ENCODE results near the gene CTDNEP1. TPM values are rescaled to one million over a fixed set of nuclear protein-coding genes. Genes with fewer than 3 reads are reported as not detected.
A peak's percentile ranks its signal among the peaks of the same experiment; 100 is the strongest.

Gene CTDNEP1
- total RNA-seq, 6 experiments from 2014 or later = 25.9 to 34.6 (median 31.9) TPM

- ATAC-seq (peak; percentile 22 to 54 (median 36)), DNase-seq (no peak)
- WGBS (ENCODE audit: insufficient coverage, low coverage, low lambda C conversion rate, missing lambda C conversion rate) = 19% methylated on average over 23 of the region's 75 CpGs
- H3K9me3 ChIP-seq = no peaks in the 10 kb centered on the region
- peak overlapping the region in 1 of 3 donors; percentile 21 for H3K4me3 ChIP-seq
- peaks cover 0 to 13% (median 2%) of the 10 kb centered on the region in 4 donors for H3K4me1 ChIP-seq
- H3K27ac ChIP-seq = no peak overlapping the region
- intact Hi-C loops (cut with DNase I) = no loop called here
- TF ChIP-seq POLR2A (IDR thresholded peaks at IDR 0.05) (no peak), CTCF (IDR thresholded peaks at IDR 0.05) (no peak)
- no peaks in the 10 kb centered on the region for H3K27me3 ChIP-seq
- no peaks in the 10 kb centered on the region for H3K36me3 ChIP-seq
These were observed 42.5 kb upstream of the CTDNEP1 start for GRCh38 chr17:7293816-7294613.

GRCh38 chr17:7293159-7293558, 41.6 kb upstream of the CTDNEP1 start:
- no peak for ATAC-seq
- 67% methylated on average over 3 of the region's 11 CpGs for WGBS (ENCODE audit: insufficient coverage, low coverage, low lambda C conversion rate, missing lambda C conversion rate)
- TF ChIP-seq POLR2A (IDR thresholded peaks at IDR 0.05) = no peak
- no peak for TF ChIP-seq CTCF (IDR thresholded peaks at IDR 0.05)
- H3K27ac ChIP-seq = no peak overlapping the region
- no peaks in the 10 kb centered on the region for H3K27me3 ChIP-seq
- intact Hi-C loops (cut with DNase I) = no loop called here
- no peak overlapping the region for H3K4me3 ChIP-seq
- no peaks in the 10 kb centered on the region for H3K36me3 ChIP-seq
- no peak for DNase-seq
- no peaks in the 10 kb centered on the region for H3K9me3 ChIP-seq
- H3K4me1 ChIP-seq = peaks cover 0 to 13% (median 2%) of the 10 kb centered on the region in 4 donors

GRCh38 chr17:7292729-7293128, 41.2 kb upstream of the CTDNEP1 start:
- intact Hi-C loops (cut with DNase I) = no loop called here
- no peaks in the 10 kb centered on the region for H3K27me3 ChIP-seq
- TF ChIP-seq POLR2A (IDR thresholded peaks at IDR 0.05) = no peak
- TF ChIP-seq CTCF (IDR thresholded peaks at IDR 0.05) = no peak
- WGBS (ENCODE audit: insufficient coverage, low coverage, low lambda C conversion rate, missing lambda C conversion rate) = 50% methylated on average over 2 of the region's 6 CpGs
- no peak for ATAC-seq
- DNase-seq = no peak
- H3K9me3 ChIP-seq = no peaks in the 10 kb centered on the region
- peaks cover 0 to 13% (median 2%) of the 10 kb centered on the region in 4 donors for H3K4me1 ChIP-seq
- H3K36me3 ChIP-seq = no peaks in the 10 kb centered on the region
- H3K27ac ChIP-seq = no peak overlapping the region
- no peak overlapping the region for H3K4me3 ChIP-seq

GRCh38 chr17:7292194-7292593, 40.7 kb upstream of the CTDNEP1 start:
- Histone ChIP-seq H3K27ac (no peak overlapping the region), H3K4me1 (peaks cover 0 to 13% (median 2%) of the 10 kb centered on the region in 4 donors), H3K36me3 (no peaks in the 10 kb centered on the region), H3K27me3 (no peaks in the 10 kb centered on the region), H3K4me3 (no peak overlapping the region), H3K9me3 (no peaks in the 10 kb centered on the region)
- ATAC-seq = no peak
- DNase-seq = no peak
- intact Hi-C loops (cut with DNase I) = no loop called here
- WGBS (ENCODE audit: insufficient coverage, low coverage, low lambda C conversion rate, missing lambda C conversion rate) = no CpG with 5 or more reads among the region's 2 CpGs
- TF ChIP-seq CTCF (IDR thresholded peaks at IDR 0.05) = no peak
- TF ChIP-seq POLR2A (IDR thresholded peaks at IDR 0.05) = no peak

All from right lobe of liver (tissue), 6 donors.